ENCODE measurements around the gene CACNA1C. TPM values are rescaled to one million over a fixed set of nuclear protein-coding genes. Genes with fewer than 3 reads are reported as not detected.

The CACNA1C gene
- total RNA-seq, 4 donors from 2014 or later = 0.38 to 2.4 (median 1.4) TPM

- no peak overlapping the region for H3K4me3 ChIP-seq (ENCODE audit: low read depth, poor library complexity, severe bottlenecking)
- TF ChIP-seq CTCF (IDR thresholded peaks at IDR 0.05) (no peak), POLR2A (IDR thresholded peaks at IDR 0.05) (no peak)
- 83 to 88% methylated on average over 3 of the region's 3 CpGs for WGBS, 2 donors
- intact Hi-C loops (cut with DNase I; ENCODE audit: low total_unique reads) = no loop called here
- peak in 1 of 2 donors; percentile 23 for DNase-seq (ENCODE audit: low spot score in 2 of 2)
Observed at GRCh38 chr12:2483713-2484112, 430.9 kb downstream of the CACNA1C start.

- intact Hi-C loops (cut with DNase I; ENCODE audit: low total_unique reads) = no loop called here
- no peak overlapping the region for H3K4me3 ChIP-seq (ENCODE audit: low read depth, poor library complexity, severe bottlenecking)
- WGBS, 2 donors = 74 to 79% methylated on average over 13 of the region's 13 CpGs
- TF ChIP-seq POLR2A (IDR thresholded peaks at IDR 0.05) (no peak), CTCF (IDR thresholded peaks at IDR 0.05) (no peak)
- DNase-seq (ENCODE audit: low spot score in 2 of 2) = peak in 1 of 2 donors; percentile 56
Observed at GRCh38 chr12:2484141-2484776, 431.5 kb downstream of the CACNA1C start.

GRCh38 chr12:2485681-2486080 is 432.9 kb downstream of the CACNA1C start:
- intact Hi-C loops (cut with DNase I; ENCODE audit: low total_unique reads) = no loop called here
- DNase-seq (ENCODE audit: low spot score in 2 of 2) = peak in 1 of 2 donors; percentile 36
- TF ChIP-seq CTCF (IDR thresholded peaks at IDR 0.05) = no peak
- no peak for TF ChIP-seq POLR2A (IDR thresholded peaks at IDR 0.05)
- 75 to 86% methylated on average over 7 of the region's 7 CpGs for WGBS, 2 donors
- H3K4me3 ChIP-seq (ENCODE audit: low read depth, poor library complexity, severe bottlenecking) = no peak overlapping the region

GRCh38 chr12:2486796-2487195 is 434.0 kb downstream of the CACNA1C start:
- intact Hi-C loops (cut with DNase I; ENCODE audit: low total_unique reads) = no loop called here
- TF ChIP-seq POLR2A (IDR thresholded peaks at IDR 0.05) (no peak), CTCF (IDR thresholded peaks at IDR 0.05) (no peak)
- no peak for DNase-seq (ENCODE audit: low spot score in 2 of 2)
- no peak overlapping the region for H3K4me3 ChIP-seq (ENCODE audit: low read depth, poor library complexity, severe bottlenecking)
- 69 to 71% methylated on average over 5 of the region's 5 CpGs for WGBS, 2 donors

GRCh38 chr12:2487278-2487677 is 434.5 kb downstream of the CACNA1C start:
- no peak for DNase-seq (ENCODE audit: low spot score in 2 of 2)
- WGBS, 2 donors = 84 to 90% methylated on average over 5 of the region's 5 CpGs
- TF ChIP-seq CTCF (IDR thresholded peaks at IDR 0.05) (no peak), POLR2A (IDR thresholded peaks at IDR 0.05) (no peak)
- intact Hi-C loops (cut with DNase I; ENCODE audit: low total_unique reads) = no loop called here
- H3K4me3 ChIP-seq (ENCODE audit: low read depth, poor library complexity, severe bottlenecking) = no peak overlapping the region

- no peak overlapping the region for H3K4me3 ChIP-seq (ENCODE audit: low read depth, poor library complexity, severe bottlenecking)
- peak in 1 of 2 donors; percentile 15 for DNase-seq (ENCODE audit: low spot score in 2 of 2)
- WGBS, 2 donors = 93 to 94% methylated on average over 10 of the region's 10 CpGs
- intact Hi-C loops (cut with DNase I; ENCODE audit: low total_unique reads) = no loop called here
- TF ChIP-seq POLR2A (IDR thresholded peaks at IDR 0.05) (no peak), CTCF (IDR thresholded peaks at IDR 0.05) (no peak)
Observed at GRCh38 chr12:2488131-2488530, 435.3 kb downstream of the CACNA1C start.
